Stimulated activated CD8-positive, alpha-beta memory T cell treated with anti-CD3 and anti-CD28 coated beads, Interleukin-2, amount 100 ng/mL, for 1 hour (primary cell): Measurements from ENCODE around the gene DDX24.

Experiments used
- DNase-seq, 2 donors: peaks; one replicate each; pipeline ENCODE4 v3.0.0-alpha.2; 2020; ENCODE audit warnings: low read depth in 2 of 2

Gene DDX24

GRCh38 chr14:94031161-94031882 is 49.7 kb downstream of the DDX24 start:
- DNase-seq, result no peak

GRCh38 chr14:94030571-94030970 is 50.4 kb downstream of the DDX24 start:
- no peak for DNase-seq

DNA sequence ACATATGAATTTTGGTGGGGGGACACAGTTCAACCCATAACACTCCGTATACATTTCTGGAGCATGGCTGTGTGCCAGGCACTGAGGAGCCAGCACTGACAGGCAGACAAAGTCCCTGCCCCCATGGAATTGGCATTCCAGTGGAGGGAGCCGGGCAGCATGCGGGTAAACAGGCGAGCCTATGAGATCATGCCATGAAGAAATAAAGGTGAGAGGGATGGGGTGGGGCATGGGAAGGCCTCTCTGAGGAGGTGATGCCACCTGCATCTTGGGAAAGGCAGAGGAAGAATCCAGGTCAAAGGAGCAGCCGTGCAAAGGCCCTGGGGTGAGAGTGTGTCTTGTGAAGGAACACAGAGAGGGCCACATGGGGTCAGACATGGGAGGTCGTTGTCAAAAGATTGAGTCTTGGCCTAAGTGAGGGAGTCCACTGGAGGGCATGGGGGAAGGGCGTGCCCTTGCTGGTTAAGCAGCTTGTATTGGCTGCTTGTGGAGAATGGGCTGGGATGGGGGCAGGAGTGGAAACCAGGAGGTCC is 51.3 kb downstream of the DDX24 start:
- no peak for DNase-seq

DNA sequence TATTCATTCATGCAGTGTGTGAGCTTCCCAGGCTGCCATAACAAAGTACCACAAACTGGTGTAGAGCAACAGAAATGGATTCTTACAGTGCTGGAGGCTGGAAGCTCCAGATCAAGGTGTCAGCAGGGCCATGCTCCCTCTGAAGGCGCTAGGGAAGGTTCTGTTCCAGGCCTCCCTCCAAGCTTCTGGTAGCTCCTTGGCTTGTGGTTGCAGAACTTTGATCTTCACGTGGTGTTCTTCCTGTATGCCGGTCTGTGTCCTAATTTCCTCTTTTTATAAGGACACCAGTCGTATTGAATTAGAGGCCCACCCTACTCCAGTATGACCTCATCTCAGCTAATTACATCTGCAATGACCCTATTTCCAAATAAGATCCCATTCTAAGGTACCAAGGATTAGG is 51.7 kb downstream of the DDX24 start:
- no peak for DNase-seq

- DNase-seq, result no peak
Observed at GRCh38 chr14:94028450-94028826, 52.6 kb downstream of the DDX24 start.

GRCh38 chr14:94027566-94028449 is 53.2 kb downstream of the DDX24 start:
- DNase-seq, result no peak

DNA sequence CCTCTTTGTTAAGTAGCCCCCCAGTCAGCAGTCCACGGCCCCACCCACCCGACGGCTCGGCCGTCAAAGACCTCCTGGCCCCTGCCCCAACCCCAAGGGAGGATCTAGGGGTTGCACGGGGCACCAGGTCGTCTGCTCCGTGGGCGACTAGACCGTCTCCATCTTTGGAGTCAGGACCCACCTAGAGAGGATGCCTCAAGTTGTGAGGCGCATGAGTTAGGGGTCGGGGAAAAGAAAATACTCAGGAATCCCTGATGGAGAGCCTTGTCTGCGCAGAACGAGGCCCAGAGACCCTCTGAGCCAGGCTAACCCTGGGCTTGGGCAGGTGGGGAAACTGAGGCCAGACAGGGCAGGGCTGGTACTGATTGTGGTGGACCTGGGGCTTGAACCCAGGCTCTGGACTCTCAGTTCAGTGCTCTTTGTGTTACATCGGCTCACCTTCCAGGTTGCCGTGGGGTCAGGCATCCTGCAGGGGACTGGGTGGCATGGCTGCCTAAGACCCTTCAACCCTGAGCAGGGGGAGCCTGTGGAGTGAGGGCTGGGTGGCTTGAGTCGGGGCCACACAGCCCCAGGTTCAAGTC is 54.0 kb downstream of the DDX24 start:
- DNase-seq, result no peak

DNA sequence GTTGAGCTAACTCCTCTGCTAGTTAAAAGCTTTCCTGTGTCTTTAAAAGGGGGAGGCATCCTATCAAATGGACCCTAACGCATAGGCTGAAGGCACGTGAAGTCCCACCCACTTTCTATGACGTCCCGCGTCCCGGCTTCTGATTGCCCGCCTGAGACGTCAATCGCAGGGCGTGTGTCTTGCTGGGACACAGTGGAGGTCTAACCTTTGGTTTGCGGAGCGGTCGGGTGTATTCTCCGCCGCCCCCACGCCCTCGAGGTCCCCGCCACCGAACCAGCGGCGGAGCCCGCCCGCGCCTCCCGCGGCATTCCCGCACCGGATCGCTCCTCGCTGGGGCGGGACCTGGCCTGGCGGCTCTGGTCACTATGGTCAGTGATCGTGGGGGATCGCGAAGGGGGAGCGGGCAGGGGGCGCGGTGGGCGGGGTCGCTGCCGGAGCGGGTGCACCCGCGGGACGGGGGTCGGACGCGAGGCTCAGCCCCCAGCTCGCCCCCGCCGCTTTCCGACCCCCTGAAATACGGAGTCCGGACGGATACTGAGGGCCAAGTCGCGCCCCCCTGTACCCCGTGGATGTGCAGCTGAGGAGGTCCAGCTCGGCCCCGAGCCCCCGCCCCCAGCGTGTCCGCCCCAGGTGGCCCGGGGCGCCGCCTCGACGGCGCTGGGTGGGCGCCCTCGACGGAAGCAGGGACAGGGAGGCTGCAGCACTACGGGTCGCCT is 54.7 kb downstream of the DDX24 start, which contains the start of gene OTUB2:
TSS of gene OTUB2 (plus strand) at position 168 of the 716 bp plus-strand sequence. CDS start at position 366, 198 bp downstream.
- peak; percentile 89 to 93 for DNase-seq

DNA sequence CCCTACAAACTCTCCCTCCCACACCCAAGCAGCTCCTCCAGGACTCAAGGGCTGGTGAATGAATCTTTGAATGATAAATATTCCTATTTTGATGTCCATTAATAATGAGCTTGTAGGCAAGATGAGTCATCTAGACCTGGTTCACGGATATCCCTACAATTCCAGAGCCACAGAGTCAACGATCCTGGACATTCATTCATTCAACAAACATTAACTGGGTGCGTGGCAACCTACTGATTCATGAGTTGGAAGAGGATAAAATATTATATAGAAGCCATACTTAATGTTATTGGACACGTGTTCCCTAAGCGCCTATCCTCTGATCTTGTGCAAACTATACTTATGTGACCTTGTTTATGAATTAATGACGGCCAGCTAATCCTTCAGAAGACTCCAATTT is 55.3 kb downstream of the DDX24 start:
- DNase-seq, result no peak

GRCh38 chr14:94024549-94024948 is 56.5 kb downstream of the DDX24 start:
- no peak for DNase-seq

DNA sequence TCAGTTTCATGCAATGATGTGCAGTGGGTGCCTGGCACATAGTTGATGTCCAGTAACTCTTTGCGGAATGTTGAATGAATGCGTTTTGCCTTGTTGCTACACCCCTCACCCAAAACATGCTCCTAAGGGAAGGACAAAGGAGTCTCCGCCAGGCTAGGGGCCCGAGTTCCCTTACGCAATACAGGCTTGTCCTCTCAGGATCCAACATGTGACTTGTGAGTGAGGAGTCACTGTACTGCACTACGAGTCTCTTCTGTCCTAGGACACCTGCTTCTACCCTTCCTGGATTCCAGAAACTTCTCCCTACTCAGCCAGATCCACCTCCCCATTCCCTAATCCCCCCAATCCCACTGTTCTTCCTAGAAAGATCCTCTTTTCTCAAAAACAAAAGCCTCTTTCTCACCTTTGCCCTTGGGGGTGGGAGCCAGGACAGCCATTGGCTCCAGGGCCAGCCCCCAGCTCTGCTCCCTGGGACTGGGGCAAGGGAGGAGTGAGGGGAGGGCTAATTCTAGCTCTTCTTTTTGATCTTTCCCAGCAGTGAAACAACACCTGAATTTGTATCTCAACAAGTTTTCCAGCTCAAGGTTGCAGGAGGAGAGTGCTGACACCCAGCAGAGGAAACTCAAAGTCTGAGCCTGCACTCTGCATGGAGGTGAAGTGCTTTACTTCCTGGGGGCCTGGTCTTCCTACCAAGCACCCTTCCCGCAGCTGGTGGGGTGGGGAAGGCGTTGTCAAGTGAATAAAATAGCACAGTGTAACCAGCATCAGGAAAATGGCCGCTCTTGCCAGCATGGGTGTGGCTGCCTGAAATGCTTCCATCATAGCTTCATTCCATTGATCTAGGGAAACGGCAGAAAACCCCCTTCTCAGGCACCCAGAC is 58.2 kb downstream of the DDX24 start:
- no peak for DNase-seq

DNA sequence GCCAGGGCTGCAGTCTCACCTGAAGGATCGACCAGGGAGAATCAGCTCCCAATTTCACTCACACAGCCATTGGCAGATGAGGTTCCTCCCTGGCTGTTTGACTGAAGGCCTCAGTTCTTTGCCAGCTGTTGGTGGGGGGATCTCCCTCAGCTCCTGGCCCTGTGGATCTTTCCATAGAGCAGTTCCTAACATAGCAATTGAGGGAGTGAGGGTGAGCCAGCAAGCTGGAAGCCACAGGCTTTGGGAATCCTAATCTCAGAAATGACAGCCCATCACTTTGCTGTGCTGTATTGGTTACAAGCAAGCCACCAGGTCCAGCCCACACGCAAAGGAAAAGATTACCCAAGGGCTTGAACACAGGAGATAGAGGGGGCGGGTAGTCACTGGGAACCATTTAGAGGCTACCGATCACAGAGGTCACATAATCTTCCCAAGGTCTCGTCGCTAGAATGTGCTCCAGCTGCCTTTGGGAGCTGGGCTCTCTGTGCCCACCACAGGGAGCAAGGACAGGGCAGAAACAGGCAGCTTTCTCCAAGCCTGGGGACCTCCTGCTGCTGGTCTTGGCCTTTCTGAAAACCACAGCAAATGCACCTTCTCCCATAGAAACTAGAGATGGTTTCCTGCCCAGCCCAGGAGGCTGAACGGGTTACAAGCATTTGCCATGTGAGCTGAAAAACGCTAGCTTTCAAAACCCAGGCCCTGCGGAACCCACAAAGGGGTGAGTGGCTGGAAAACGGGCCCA is 59.4 kb downstream of the DDX24 start:
- no peak for DNase-seq

GRCh38 chr14:94021001-94021400 is 60.0 kb downstream of the DDX24 start:
- no peak for DNase-seq

GRCh38 chr14:94020267-94020666 is 60.7 kb downstream of the DDX24 start:
- no peak for DNase-seq

DNA sequence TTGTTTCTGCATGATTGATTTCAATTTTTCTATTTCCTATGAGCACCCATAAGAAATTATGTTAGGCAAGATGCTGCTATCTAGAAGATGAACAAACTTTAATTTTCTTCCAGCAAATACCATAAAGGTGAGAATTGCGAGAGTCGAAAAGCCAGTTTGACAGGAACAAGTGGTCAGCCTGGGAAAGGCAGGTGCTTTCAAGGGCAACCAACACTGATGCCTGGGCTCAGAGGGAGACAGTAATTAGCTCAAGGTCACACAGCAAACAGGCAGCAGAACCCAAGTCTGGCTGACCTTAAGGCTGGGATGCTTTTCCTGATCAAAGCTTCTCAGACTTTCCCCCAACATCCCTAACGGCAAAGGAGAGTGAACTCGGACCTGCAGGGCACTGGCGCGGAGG is 61.7 kb downstream of the DDX24 start:
- no peak for DNase-seq

GRCh38 chr14:94018308-94018707 is 62.7 kb downstream of the DDX24 start:
- no peak for DNase-seq

DNA sequence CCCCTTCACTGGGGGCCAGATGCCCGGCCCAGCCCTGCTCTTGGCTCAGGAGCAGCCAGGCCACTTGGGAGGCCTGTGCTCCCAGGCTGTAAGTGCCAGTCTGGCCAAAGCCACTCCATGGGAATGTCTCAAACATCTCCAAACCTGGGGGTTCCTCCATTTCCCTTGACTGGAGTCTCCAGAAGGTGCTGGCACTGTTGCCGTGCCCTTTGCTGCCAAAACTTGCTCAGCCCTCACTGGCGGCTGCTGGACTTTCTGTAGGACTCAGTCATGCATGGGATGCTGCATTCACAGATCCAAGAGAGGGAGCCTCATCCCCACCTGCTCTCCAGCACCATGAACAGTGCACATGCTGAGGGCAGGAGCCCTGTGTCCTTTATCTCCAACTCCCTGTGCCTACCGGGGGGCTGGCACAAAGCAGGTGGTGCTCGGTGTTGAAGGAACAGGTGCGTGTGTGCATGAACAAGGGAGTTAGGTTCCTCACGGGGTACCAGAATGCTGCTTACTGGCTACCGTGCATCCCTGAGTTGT is 64.5 kb downstream of the DDX24 start:
- DNase-seq, result no peak

DNA sequence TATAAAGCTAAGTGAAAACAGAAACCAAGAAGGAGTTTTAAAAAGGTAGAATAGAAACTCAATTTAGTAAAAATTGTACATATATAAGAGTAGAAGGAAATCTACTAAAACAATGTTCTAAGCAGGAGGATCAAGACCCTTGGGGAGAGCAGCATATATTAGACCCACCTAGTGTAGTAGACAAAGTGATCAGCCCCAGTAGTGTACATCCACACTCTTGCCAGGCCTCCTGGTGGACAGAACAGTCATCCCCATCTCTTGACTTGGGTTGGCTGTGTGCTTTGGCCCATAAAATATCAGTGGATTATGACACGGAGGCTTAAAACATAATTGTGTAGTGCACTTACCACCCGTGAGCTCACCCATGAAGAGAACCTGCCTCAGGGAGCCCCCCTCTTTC is 65.8 kb downstream of the DDX24 start:
- DNase-seq, result no peak

DNA sequence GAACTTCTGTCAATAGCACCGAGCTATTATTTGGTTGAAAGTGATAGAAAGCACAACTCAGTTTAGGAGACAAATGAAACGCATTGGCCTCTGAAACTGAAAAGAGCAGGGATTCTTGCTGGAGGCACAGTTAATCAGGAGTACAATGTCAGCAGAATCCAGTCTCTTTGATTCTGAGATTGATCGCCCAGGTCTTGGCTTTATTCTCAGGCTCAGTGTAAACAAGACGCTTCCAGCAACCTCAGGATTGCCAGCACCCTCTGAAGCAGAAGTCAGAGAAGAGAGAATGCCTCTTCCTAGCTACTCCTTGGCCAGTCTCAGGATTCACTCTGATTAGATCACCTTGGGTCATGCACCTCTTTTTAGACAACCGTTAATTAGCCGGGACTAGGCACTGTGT is 66.6 kb downstream of the DDX24 start:
- no peak for DNase-seq

- DNase-seq, result no peak
Observed at GRCh38 chr14:94011795-94012194, 69.2 kb downstream of the DDX24 start.
